Spleen (tissue), 11 donors: ENCODE results near the gene GREB1. TPM values are rescaled to one million over a fixed set of nuclear protein-coding genes. Genes with fewer than 3 reads are reported as not detected.

Experiments
- DNase-seq: peaks from one replicate; pipeline ENCODE4 v3.0.0-alpha.2; 2020
- H3K27ac ChIP-seq, 8 donors: fragments of 200-600 bp; sonication (generic) in 7 of 8; 1 replicate in 4 of 8; 2 replicates in 4 of 8; pipeline versions ENCODE4 v1.5.0 to v1.8.0; 2016 to 2021; ENCODE audit warnings: inconsistent platforms in 4 of 8, mild to moderate bottlenecking in 4 of 8, moderate library complexity in 1 of 8
- H3K27me3 ChIP-seq, 7 donors: fragments of 200-600 bp; sonication (generic) in 6 of 7; replicated peaks in 1 of 7; 1 replicate in 4 of 7; 2 replicates in 3 of 7; pipeline versions ENCODE4 v1.5.0 to v1.8.0; 2016 to 2021; ENCODE audit warnings: inconsistent platforms in 3 of 7, mild to moderate bottlenecking in 1 of 7
- H3K36me3 ChIP-seq, 6 donors: fragments of 200-600 bp; sonication (generic) in 5 of 6; 1 replicate in 4 of 6; 2 replicates in 2 of 6; pipeline versions ENCODE4 v1.5.0 to v1.8.0; 2016 to 2021; ENCODE audit warnings: inconsistent platforms in 2 of 6
- H3K4me1 ChIP-seq, 6 donors: fragments of 200-600 bp; sonication (generic) in 5 of 6; 1 replicate in 3 of 6; 2 replicates in 3 of 6; pipeline versions ENCODE4 v1.5.0 to v1.8.0; 2016 to 2021; ENCODE audit warnings: inconsistent platforms in 3 of 6
- H3K4me3 ChIP-seq, 8 donors: fragments of 200-600 bp; sonication (generic) in 7 of 8; 1 replicate in 4 of 8; 2 replicates in 4 of 8; pipeline versions ENCODE4 v1.5.0 to v1.8.0; 2016 to 2021; ENCODE audit warnings: inconsistent platforms in 4 of 8, mild to moderate bottlenecking in 4 of 8, moderate library complexity in 2 of 8
- H3K9me3 ChIP-seq, 8 donors: fragments of 200-600 bp; sonication (generic) in 7 of 8; 1 replicate in 4 of 8; 2 replicates in 4 of 8; pipeline versions ENCODE4 v1.5.0 to v1.8.0; 2016 to 2021; ENCODE audit warnings: inconsistent platforms in 4 of 8
- CTCF ChIP-seq, 11 experiments: fragments of 200-600 bp in 7 of 11; fragments of 450-650 bp in 4 of 11; sonication (generic) in 4 of 11; IDR thresholded peaks in 8 of 11; conservative IDR thresholded peaks in 3 of 11; 1 replicate in 7 of 11; 2 replicates in 4 of 11; pipeline versions ENCODE4 v1.4.0 to v1.8.0; 2016 to 2021; ENCODE audit warnings: antibody characterized with exemption in 11 of 11, inconsistent platforms in 4 of 11, mild to moderate bottlenecking in 1 of 11
- POLR2A ChIP-seq, 3 donors: fragments of 450-650 bp; IDR thresholded peaks; one replicate each; pipeline ENCODE4 v1.5.1; 2017; ENCODE audit warnings: antibody characterized with exemption in 3 of 3, mild to moderate bottlenecking in 1 of 3
- POLR2AphosphoS5 ChIP-seq, 3 donors: sonication (generic); formaldehyde crosslinking; IDR thresholded peaks; one replicate each; pipeline ENCODE4 v1.5.1; 2017; ENCODE audit warnings: antibody characterized with exemption in 3 of 3
- WGBS, 5 donors: extraction: QIAGEN DNeasy Blood & Tissue Kit in 3 of 5; methylation state at CpG; one replicate each; pipeline versions ENCODE4 v1.1.5 to v1.1.7; 2013 to 2018; 5-methylcytosine and 5-hydroxymethylcytosine counted together
- intact Hi-C: fragments of 100-400 bp; cut with DNase I; formaldehyde crosslinking; loops from one replicate; pipeline ENCODE4 v1.15.0; 2023; ENCODE audit warnings: low total_unique reads
- polyA plus RNA-seq, 3 donors: library from polyadenylated mRNA; stranded (reverse); fragments of 200-250 nt; gene quantifications; one replicate each; pipeline ENCODE4 v1.2.1, GENCODE V29; 2013
- total RNA-seq, 7 donors: library from RNA; depleted of rRNA in 3 of 7; stranded (reverse); fragments of >200 nt in 3 of 7; fragmentation: NEBNext Ultra II Directional in 4 of 7; extraction: Animal tissue kit (Norgen Biotek cat#: 25700) in 4 of 7; gene quantifications; one replicate each; pipeline versions ENCODE4 v1.1.0 to v1.2.1, GENCODE V29; 2016 to 2021
- donor health status: healthy with polysubstance abuse.
- donor health status: DM: no; HTN: no; CAD: no; lungs with moderate emphysema.
- donor health status: DM: no; HTN: no; CAD: no.
- donor health status: Bipolar disorder and iron deficiency.
- donor health status: healthy.
- donor health status: DM: no; HTN: no; CAD: no.
- donor health status: DM: yes; HTN: yes; CAD: no.

The GREB1 gene
- total and polyA plus RNA-seq, 10 donors = 0.06 to 1.6 (median 0.51) TPM; not detected in 1

- no peaks in the 10 kb centered on the region for H3K9me3 ChIP-seq
- TF ChIP-seq CTCF (IDR thresholded peaks at IDR 0.05 in 8 of 11, conservative IDR thresholded peaks at IDR 0.05 in 3 of 11) (no peak), POLR2A (IDR thresholded peaks at IDR 0.05) (no peak), POLR2AphosphoS5 (IDR thresholded peaks at IDR 0.05) (no peak)
- intact Hi-C loops = no loop called here
- peaks cover 0 to 74% (median 0%) of the 10 kb centered on the region in 7 donors for H3K27me3 ChIP-seq
- H3K27ac ChIP-seq = no peak overlapping the region
- H3K4me1 ChIP-seq = no peaks in the 10 kb centered on the region
- DNase-seq = no peak
- no peak overlapping the region for H3K4me3 ChIP-seq
- no peaks in the 10 kb centered on the region for H3K36me3 ChIP-seq
- 65 to 78% (median 75%) methylated on average over 11 of the region's 11 CpGs for whole genome bisulfite sequencing, 5 donors
Observed at GRCh38 chr2:11542275-11542819, 8.5 kb downstream of the GREB1 start.

GRCh38 chr2:11543337-11544216, 9.7 kb downstream of the GREB1 start:
- H3K27ac ChIP-seq = no peak overlapping the region
- H3K27me3 ChIP-seq = peaks cover 0 to 65% (median 0%) of the 10 kb centered on the region in 7 donors
- no peaks in the 10 kb centered on the region for H3K9me3 ChIP-seq
- no peak for TF ChIP-seq POLR2A (IDR thresholded peaks at IDR 0.05)
- TF ChIP-seq CTCF (IDR thresholded peaks at IDR 0.05 in 8 of 11, conservative IDR thresholded peaks at IDR 0.05 in 3 of 11) = no peak
- no peak for TF ChIP-seq POLR2AphosphoS5 (IDR thresholded peaks at IDR 0.05)
- no peaks in the 10 kb centered on the region for H3K36me3 ChIP-seq
- no peak for DNase-seq
- no peaks in the 10 kb centered on the region for H3K4me1 ChIP-seq
- H3K4me3 ChIP-seq = no peak overlapping the region
- intact Hi-C loops = no loop called here
- WGBS, 5 donors = 81 to 92% (median 86%) methylated on average over 11 of the region's 11 CpGs

GRCh38 chr2:11546072-11546471, 12.2 kb downstream of the GREB1 start:
- no peaks in the 10 kb centered on the region for H3K4me1 ChIP-seq
- peaks cover 0 to 4% (median 0%) of the 10 kb centered on the region in 8 donors for H3K9me3 ChIP-seq
- H3K27me3 ChIP-seq = peaks cover 0 to 51% (median 0%) of the 10 kb centered on the region in 7 donors
- intact Hi-C loops = no loop called here
- TF ChIP-seq POLR2AphosphoS5 (IDR thresholded peaks at IDR 0.05) = no peak
- no peak for TF ChIP-seq POLR2A (IDR thresholded peaks at IDR 0.05)
- TF ChIP-seq CTCF (IDR thresholded peaks at IDR 0.05 in 8 of 11, conservative IDR thresholded peaks at IDR 0.05 in 3 of 11) = no peak
- H3K36me3 ChIP-seq = no peaks in the 10 kb centered on the region
- no peak overlapping the region for H3K4me3 ChIP-seq
- no peak overlapping the region for H3K27ac ChIP-seq
- no peak for DNase-seq
- WGBS, 5 donors = 75 to 93% (median 83%) methylated on average over 6 of the region's 6 CpGs

- Histone ChIP-seq H3K9me3 (peaks cover 0 to 4% (median 0%) of the 10 kb centered on the region in 8 donors), H3K36me3 (no peaks in the 10 kb centered on the region), H3K4me3 (no peak overlapping the region), H3K27ac (no peak overlapping the region), H3K4me1 (no peaks in the 10 kb centered on the region), H3K27me3 (peaks cover 0 to 40% (median 0%) of the 10 kb centered on the region in 7 donors)
- WGBS, 5 donors = 77 to 89% (median 80%) methylated on average over 6 of the region's 6 CpGs
- no peak for TF ChIP-seq POLR2A (IDR thresholded peaks at IDR 0.05)
- TF ChIP-seq POLR2AphosphoS5 (IDR thresholded peaks at IDR 0.05) = no peak
- no peak for TF ChIP-seq CTCF (IDR thresholded peaks at IDR 0.05 in 8 of 11, conservative IDR thresholded peaks at IDR 0.05 in 3 of 11)
- no peak for DNase-seq
- intact Hi-C loops = no loop called here
Observed at GRCh38 chr2:11547912-11548497, 14.2 kb downstream of the GREB1 start.
